Measurements from ENCODE around the gene F3. TPM values are rescaled to one million over a fixed set of nuclear protein-coding genes. Genes with fewer than 3 reads are reported as not detected.

Gene F3
- total RNA-seq, 6 donors from 2014 or later = 52.4 to 210 (median 80.9) TPM

GRCh38 chr1:94535879-94536278 is 5.7 kb downstream of the F3 start:
- Histone ChIP-seq H3K4me3 (no peak overlapping the region), H3K36me3 (peaks cover 0 to 40% (median 8%) of the 10 kb centered on the region in 4 donors), H3K9me3 (no peaks in the 10 kb centered on the region), H3K4me1 (peaks cover 1 to 8% (median 4%) of the 10 kb centered on the region in 4 donors), H3K27me3 (no peaks in the 10 kb centered on the region), H3K27ac (no peak overlapping the region)
- ATAC-seq (ENCODE audit: low FRiP score in 2 of 2) (no peak), DNase-seq (no peak)
- no peak for TF ChIP-seq CTCF (IDR thresholded peaks at IDR 0.05)
- no peak for TF ChIP-seq POLR2A (IDR thresholded peaks at IDR 0.05)
- no peak for TF ChIP-seq POLR2AphosphoS5 (IDR thresholded peaks at IDR 0.05)
- TF ChIP-seq EP300 (IDR thresholded peaks at IDR 0.05) = no peak
- WGBS, 2 donors = 62 to 63% methylated on average over 9 of the region's 9 CpGs

- Histone ChIP-seq H3K36me3 (peaks cover 0 to 45% (median 11%) of the 10 kb centered on the region in 4 donors), H3K4me3 (no peak overlapping the region), H3K27me3 (no peaks in the 10 kb centered on the region), H3K4me1 (peaks cover 0 to 8% (median 4%) of the 10 kb centered on the region in 4 donors), H3K27ac (no peak overlapping the region), H3K9me3 (no peaks in the 10 kb centered on the region)
- TF ChIP-seq EP300 (IDR thresholded peaks at IDR 0.05) = no peak
- TF ChIP-seq POLR2A (IDR thresholded peaks at IDR 0.05) = no peak
- TF ChIP-seq POLR2AphosphoS5 (IDR thresholded peaks at IDR 0.05) = no peak
- no peak for TF ChIP-seq CTCF (IDR thresholded peaks at IDR 0.05)
- ATAC-seq (ENCODE audit: low FRiP score in 2 of 2) = no peak
- DNase-seq = no peak
- WGBS, 2 donors = 90 to 94% methylated on average over 5 of the region's 5 CpGs
Observed at GRCh38 chr1:94535095-94535494, 6.5 kb downstream of the F3 start.

GRCh38 chr1:94532077-94532476 is 9.5 kb downstream of the F3 start:
- peaks cover 0 to 45% (median 11%) of the 10 kb centered on the region in 4 donors for H3K36me3 ChIP-seq
- no peak overlapping the region for H3K4me3 ChIP-seq
- H3K9me3 ChIP-seq = no peaks in the 10 kb centered on the region
- DNase-seq = no peak
- WGBS, 2 donors = 66 to 80% methylated on average over 3 of the region's 3 CpGs
- ATAC-seq (ENCODE audit: low FRiP score in 2 of 2) = no peak
- TF ChIP-seq POLR2AphosphoS5 (IDR thresholded peaks at IDR 0.05) = no peak
- no peak for TF ChIP-seq CTCF (IDR thresholded peaks at IDR 0.05)
- no peak for TF ChIP-seq EP300 (IDR thresholded peaks at IDR 0.05)
- TF ChIP-seq POLR2A (IDR thresholded peaks at IDR 0.05) = no peak
- no peaks in the 10 kb centered on the region for H3K27me3 ChIP-seq
- H3K27ac ChIP-seq = no peak overlapping the region
- H3K4me1 ChIP-seq = peaks cover 0 to 7% (median 5%) of the 10 kb centered on the region in 4 donors

- Histone ChIP-seq H3K4me1 (peaks cover 0 to 7% (median 5%) of the 10 kb centered on the region in 4 donors), H3K36me3 (peaks cover 0 to 45% (median 11%) of the 10 kb centered on the region in 4 donors), H3K4me3 (no peak overlapping the region), H3K27me3 (no peaks in the 10 kb centered on the region), H3K27ac (no peak overlapping the region), H3K9me3 (no peaks in the 10 kb centered on the region)
- no peak for TF ChIP-seq POLR2A (IDR thresholded peaks at IDR 0.05)
- no peak for TF ChIP-seq CTCF (IDR thresholded peaks at IDR 0.05)
- no peak for TF ChIP-seq POLR2AphosphoS5 (IDR thresholded peaks at IDR 0.05)
- DNase-seq = no peak
- no peak for ATAC-seq (ENCODE audit: low FRiP score in 2 of 2)
- 78 to 92% methylated on average over 6 of the region's 6 CpGs for WGBS, 2 donors
Observed at GRCh38 chr1:94531664-94532063, 9.9 kb downstream of the F3 start.

- no peaks in the 10 kb centered on the region for H3K27me3 ChIP-seq
- no peak overlapping the region for H3K27ac ChIP-seq
- H3K36me3 ChIP-seq = peaks cover 0 to 41% (median 11%) of the 10 kb centered on the region in 4 donors
- ATAC-seq (ENCODE audit: low FRiP score in 2 of 2) (no peak), DNase-seq (no peak)
- 78 to 80% methylated on average over 4 of the region's 4 CpGs for WGBS, 2 donors
- H3K4me1 ChIP-seq = peaks cover 0 to 7% (median 3%) of the 10 kb centered on the region in 4 donors
- H3K9me3 ChIP-seq = no peaks in the 10 kb centered on the region
- H3K4me3 ChIP-seq = no peak overlapping the region
- TF ChIP-seq POLR2A (IDR thresholded peaks at IDR 0.05) (no peak), CTCF (IDR thresholded peaks at IDR 0.05) (no peak), EP300 (IDR thresholded peaks at IDR 0.05) (no peak), POLR2AphosphoS5 (IDR thresholded peaks at IDR 0.05) (no peak)
Observed at GRCh38 chr1:94530373-94530878, 11.1 kb downstream of the F3 start.
